Testis (tissue), 3 donors: ENCODE data around the gene UNC13C. TPM values are rescaled to one million over a fixed set of nuclear protein-coding genes. Genes with fewer than 3 reads are reported as not detected.

ENCODE experiments used
- DNase-seq: peaks from one replicate; pipeline ENCODE4 v3.0.0-alpha.2; 2019
- H3K27ac ChIP-seq, 2 donors: fragments of 200-600 bp; sonication (generic); one replicate each; pipeline ENCODE4 v1.5.1; 2019
- H3K27me3 ChIP-seq: fragments of 200-600 bp; sonication (generic); one replicate; pipeline ENCODE4 v1.5.1; 2019
- H3K36me3 ChIP-seq: fragments of 200-600 bp; sonication (generic); one replicate; pipeline ENCODE4 v1.5.1; 2017; ENCODE audit warnings: low read depth; ENCODE audit errors: missing control alignments
- H3K4me1 ChIP-seq: fragments of 200-600 bp; sonication (generic); one replicate; pipeline ENCODE4 v1.5.1; 2019
- H3K4me3 ChIP-seq, 2 donors: fragments of 200-600 bp; sonication (generic); one replicate each; pipeline ENCODE4 v1.5.1; 2017 to 2019
- H3K9me3 ChIP-seq: fragments of 200-600 bp; sonication (generic); one replicate; pipeline ENCODE4 v1.5.1; 2017
- POLR2A ChIP-seq: fragments of 450-650 bp; IDR thresholded peaks from one replicate; pipeline ENCODE4 v1.6.1; 2017; ENCODE audit warnings: antibody characterized with exemption, mild to moderate bottlenecking, moderate library complexity
- WGBS, 2 donors: methylation state at CpG; one replicate each; pipeline ENCODE4 v1.1.5; 2018; 5-methylcytosine and 5-hydroxymethylcytosine counted together
- intact Hi-C: fragments of 100-400 bp; cut with DNase I; formaldehyde crosslinking; loops from one replicate; pipeline ENCODE4 v1.15.1; 2023; ENCODE audit warnings: low total_unique reads
- polyA plus RNA-seq: library from polyadenylated mRNA; stranded (reverse); fragments of 350-450 nt; fragmentation: Illumina TruSeq; extraction: RNeasy Lipid Tissue Mini Kit (QIAGEN cat#74804); gene quantifications from one replicate; pipeline ENCODE4 v1.2.3, GENCODE V29; 2014; ENCODE audit warnings: low read depth, low replicate concordance; ENCODE audit not compliant: insufficient read depth
- total RNA-seq, 2 donors: library from RNA; depleted of rRNA; stranded (reverse); fragments of >200 nt; gene quantifications; one replicate each; pipeline ENCODE4 v1.2.3, GENCODE V29; 2016
- TF ChIP-seq, protein P1 (sequence below), 3 experiments: fragments of 450-650 bp in 2 of 3; fragments of 200-600 bp in 1 of 3; sonication (generic) in 1 of 3; IDR thresholded peaks; one replicate each; pipeline ENCODE4 v1.5.1; 2016 to 2019; ENCODE audit warnings: antibody characterized with exemption in 3 of 3, mild to moderate bottlenecking in 2 of 3, moderate library complexity in 1 of 3

UNC13C gene
- total and polyA plus RNA-seq, 3 donors from 2014 or later = 6.1 to 24.7 (median 8.8) TPM

- H3K4me1 ChIP-seq = no peaks in the 10 kb centered on the region
- WGBS, 2 donors = 70 to 77% methylated on average over 3 of the region's 3 CpGs
- intact Hi-C loops = no loop called here
- DNase-seq = no peak
- no peaks in the 10 kb centered on the region for H3K27me3 ChIP-seq
- no peak overlapping the region for H3K4me3 ChIP-seq
- no peak overlapping the region for H3K27ac ChIP-seq
- no peaks in the 10 kb centered on the region for H3K9me3 ChIP-seq
- no peak for TF ChIP-seq POLR2A
- TF ChIP-seq, protein P1, sequence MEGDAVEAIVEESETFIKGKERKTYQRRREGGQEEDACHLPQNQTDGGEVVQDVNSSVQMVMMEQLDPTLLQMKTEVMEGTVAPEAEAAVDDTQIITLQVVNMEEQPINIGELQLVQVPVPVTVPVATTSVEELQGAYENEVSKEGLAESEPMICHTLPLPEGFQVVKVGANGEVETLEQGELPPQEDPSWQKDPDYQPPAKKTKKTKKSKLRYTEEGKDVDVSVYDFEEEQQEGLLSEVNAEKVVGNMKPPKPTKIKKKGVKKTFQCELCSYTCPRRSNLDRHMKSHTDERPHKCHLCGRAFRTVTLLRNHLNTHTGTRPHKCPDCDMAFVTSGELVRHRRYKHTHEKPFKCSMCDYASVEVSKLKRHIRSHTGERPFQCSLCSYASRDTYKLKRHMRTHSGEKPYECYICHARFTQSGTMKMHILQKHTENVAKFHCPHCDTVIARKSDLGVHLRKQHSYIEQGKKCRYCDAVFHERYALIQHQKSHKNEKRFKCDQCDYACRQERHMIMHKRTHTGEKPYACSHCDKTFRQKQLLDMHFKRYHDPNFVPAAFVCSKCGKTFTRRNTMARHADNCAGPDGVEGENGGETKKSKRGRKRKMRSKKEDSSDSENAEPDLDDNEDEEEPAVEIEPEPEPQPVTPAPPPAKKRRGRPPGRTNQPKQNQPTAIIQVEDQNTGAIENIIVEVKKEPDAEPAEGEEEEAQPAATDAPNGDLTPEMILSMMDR (IDR thresholded peaks at IDR 0.05) = no peak
- no peaks in the 10 kb centered on the region for H3K36me3 ChIP-seq
Measured at GRCh38 chr15:54547491-54547890, 569.2 kb downstream of the UNC13C start.

DNA sequence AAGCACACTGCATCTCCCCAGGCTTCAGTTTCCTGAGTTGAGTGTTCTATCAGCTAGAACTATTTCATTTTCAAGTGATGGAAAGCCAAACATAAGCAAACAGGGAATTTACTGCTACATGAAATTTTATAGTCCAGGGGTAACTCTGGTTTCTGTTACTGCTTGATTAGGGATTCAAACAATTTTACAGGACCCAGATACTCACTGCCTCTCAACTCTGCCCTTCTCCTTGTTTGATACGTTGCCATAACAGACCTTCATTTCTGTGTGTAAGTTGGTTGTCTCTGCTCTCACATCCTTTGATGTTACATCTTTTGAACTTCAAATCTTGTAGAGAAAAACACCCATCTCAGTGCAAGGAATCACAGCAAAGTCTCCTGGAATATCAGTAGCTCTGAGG, 572.7 kb downstream of the UNC13C start:
- H3K4me3 ChIP-seq = no peak overlapping the region
- H3K27me3 ChIP-seq = no peaks in the 10 kb centered on the region
- intact Hi-C loops = no loop called here
- 70 to 71% methylated on average over 1 of the region's 1 CpG for WGBS, 2 donors
- H3K9me3 ChIP-seq = no peaks in the 10 kb centered on the region
- no peaks in the 10 kb centered on the region for H3K4me1 ChIP-seq
- DNase-seq = no peak
- no peaks in the 10 kb centered on the region for H3K36me3 ChIP-seq
- no peak overlapping the region for H3K27ac ChIP-seq
- no peak for TF ChIP-seq POLR2A
- TF ChIP-seq, protein P1 (IDR thresholded peaks at IDR 0.05) = no peak

DNA sequence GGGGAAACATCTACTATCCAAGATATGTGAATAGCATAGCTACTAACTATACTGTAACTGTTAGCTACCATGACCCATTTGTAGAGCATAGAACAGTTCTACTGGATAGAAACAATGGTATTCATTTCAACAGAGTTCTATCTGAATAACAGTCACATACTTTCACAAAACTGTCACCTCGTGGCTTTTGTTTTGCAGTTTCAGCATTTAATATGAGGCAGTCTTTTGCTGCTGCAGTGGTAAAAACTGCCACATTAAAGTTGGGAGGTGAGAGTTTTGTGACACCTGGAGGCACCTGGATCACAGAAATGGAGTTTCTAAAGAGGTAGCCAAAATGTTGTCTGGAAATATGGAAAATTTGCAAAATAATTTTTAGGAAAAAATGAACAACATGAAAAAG, 578.0 kb downstream of the UNC13C start:
- no peaks in the 10 kb centered on the region for H3K36me3 ChIP-seq
- WGBS, 2 donors = 77 to 86% methylated on average over 1 of the region's 1 CpG
- no peaks in the 10 kb centered on the region for H3K4me1 ChIP-seq
- DNase-seq = no peak
- no peak overlapping the region for H3K27ac ChIP-seq
- intact Hi-C loops = no loop called here
- H3K27me3 ChIP-seq = no peaks in the 10 kb centered on the region
- no peak overlapping the region for H3K4me3 ChIP-seq
- H3K9me3 ChIP-seq = no peaks in the 10 kb centered on the region
- TF ChIP-seq POLR2A = no peak
- TF ChIP-seq, protein P1 (IDR thresholded peaks at IDR 0.05) = no peak

DNA sequence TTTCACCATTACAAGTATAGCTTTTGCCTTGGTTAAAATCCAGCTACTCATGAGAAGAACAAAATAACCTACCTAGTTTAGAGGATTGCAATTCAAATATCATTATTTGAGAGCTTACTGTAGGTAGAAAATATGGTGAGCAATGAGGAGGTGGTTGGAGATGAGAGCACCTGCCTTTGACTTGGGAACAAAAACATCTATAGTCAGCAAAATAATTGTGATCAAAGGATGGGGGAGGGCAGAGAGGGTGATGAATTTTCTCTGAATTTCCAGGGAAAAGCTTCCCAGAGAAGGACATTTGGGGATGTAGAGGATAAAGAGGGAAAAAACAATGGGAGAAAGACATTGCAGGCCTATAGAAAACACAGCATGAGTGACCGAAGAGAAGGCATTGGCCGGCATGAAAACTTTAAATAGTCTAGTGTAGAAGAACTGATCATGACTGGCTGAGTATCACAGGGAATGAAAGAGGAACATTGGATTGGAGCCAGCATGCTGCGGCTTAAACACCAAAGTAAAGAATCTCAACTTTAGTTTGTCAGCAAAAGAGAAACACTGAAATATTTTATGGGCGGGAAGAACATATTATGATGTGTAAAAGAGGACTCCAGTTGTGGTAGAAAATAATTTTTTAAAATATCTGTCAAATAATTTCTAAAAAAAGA, 581.3 kb downstream of the UNC13C start:
- intact Hi-C loops = no loop called here

More for the DNA sequence above, 581.3 kb downstream of the UNC13C start:
- no peaks in the 10 kb centered on the region for H3K4me1 ChIP-seq
- no peaks in the 10 kb centered on the region for H3K36me3 ChIP-seq
- no peak overlapping the region for H3K27ac ChIP-seq
- no peaks in the 10 kb centered on the region for H3K9me3 ChIP-seq
- WGBS, 2 donors = 79 to 83% methylated on average over 4 of the region's 4 CpGs
- H3K4me3 ChIP-seq = no peak overlapping the region
- TF ChIP-seq, protein P1 (IDR thresholded peaks at IDR 0.05) = no peak
- no peaks in the 10 kb centered on the region for H3K27me3 ChIP-seq
- peak; percentile 18 for DNase-seq
